Right lung (tissue), 10 donors: ENCODE data around the gene RPS24. TPM values are rescaled to one million over a fixed set of nuclear protein-coding genes. Genes with fewer than 3 reads are reported as not detected.
A peak's percentile ranks its signal among the peaks of the same experiment; 100 is the strongest.
"Not testable (repeated sequence)": the region's sequence is repeated elsewhere in the genome, so short reads cannot be mapped to it uniquely, and the experiment has no call there.

Experiments
- DNase-seq, 2 donors: peaks; one replicate each; pipeline ENCODE4 v3.0.0-alpha.2; 2013
- long read RNA-seq, 8 donors: transcript quantifications; one replicate each; lab custom pipeline, GENCODE V29; 2026
- polyA plus RNA-seq, 5 donors: library from polyadenylated mRNA; unstranded; fragments of 120-200 nt; gene quantifications; one replicate each; pipeline versions ENCODE4 v1.2.1 to v1.2.3, GENCODE V29; 2013; ENCODE audit warnings: inconsistent platforms in 1 of 5, low replicate concordance in 1 of 5; ENCODE audit not compliant: insufficient read length in 5 of 5, insufficient read depth in 1 of 5

RPS24 gene
- 1,000 to 10,000 TPM; 3,505 to 6,238 (median 3,983) TPM for polyA plus RNA-seq
- long read RNA-seq, donor 1, transcript RPS24-211 (1 exons, 2,146 nt): minor isoform, 621 of 6,011 reads
- long read RNA-seq, donor 1, transcript RPS24-207 (3 exons, 1,104 nt): minor isoform, 200 of 6,011 reads
- long read RNA-seq, donor 1, transcript RPS24-219 (6 exons, 684 nt): major isoform, 1,968 of 6,011 reads
- long read RNA-seq, donor 1, transcript RPS24-210 (4 exons, 1,008 nt): minor isoform, 210 of 6,011 reads
- long read RNA-seq, donor 1, partial matches to known transcripts: 1,762 of 6,011 reads
- long read RNA-seq, donor 1, other reads (novel, unspliced or antisense): 1,129 of 6,011 reads
- long read RNA-seq, donor 2, transcript RPS24-219 (6 exons, 684 nt): major isoform, 1,153 of 3,046 reads
- long read RNA-seq, donor 2, transcript RPS24-210 (4 exons, 1,008 nt): minor isoform, 91 of 3,046 reads
- long read RNA-seq, donor 2, transcript RPS24-211 (1 exons, 2,146 nt): minor isoform, 522 of 3,046 reads
- long read RNA-seq, donor 2, transcript RPS24-207 (3 exons, 1,104 nt): minor isoform, 87 of 3,046 reads
- long read RNA-seq, donor 2, partial matches to known transcripts: 542 of 3,046 reads
- long read RNA-seq, donor 2, other reads (novel, unspliced or antisense): 574 of 3,046 reads
- long read RNA-seq, donor 3, transcript RPS24-219 (6 exons, 684 nt): major isoform, 1,351 of 4,193 reads
- long read RNA-seq, donor 3, transcript RPS24-210 (4 exons, 1,008 nt): minor isoform, 152 of 4,193 reads
- long read RNA-seq, donor 3, transcript RPS24-207 (3 exons, 1,104 nt): minor isoform, 117 of 4,193 reads
- long read RNA-seq, donor 3, transcript RPS24-211 (1 exons, 2,146 nt): minor isoform, 485 of 4,193 reads
- long read RNA-seq, donor 3, partial matches to known transcripts: 1,267 of 4,193 reads
- long read RNA-seq, donor 3, other reads (novel, unspliced or antisense): 720 of 4,193 reads
- long read RNA-seq, donor 4, transcript RPS24-210 (4 exons, 1,008 nt): minor isoform, 110 of 3,176 reads
- long read RNA-seq, donor 4, transcript RPS24-207 (3 exons, 1,104 nt): minor isoform, 100 of 3,176 reads
- long read RNA-seq, donor 4, transcript RPS24-211 (1 exons, 2,146 nt): minor isoform, 280 of 3,176 reads
- long read RNA-seq, donor 4, transcript RPS24-219 (6 exons, 684 nt): major isoform, 1,069 of 3,176 reads
- long read RNA-seq, donor 4, partial matches to known transcripts: 969 of 3,176 reads
- long read RNA-seq, donor 4, other reads (novel, unspliced or antisense): 591 of 3,176 reads
- long read RNA-seq, donor 5, transcript RPS24-207 (3 exons, 1,104 nt): minor isoform, 259 of 6,892 reads
- long read RNA-seq, donor 5, transcript RPS24-219 (6 exons, 684 nt): major isoform, 2,636 of 6,892 reads
- long read RNA-seq, donor 5, transcript RPS24-211 (1 exons, 2,146 nt): minor isoform, 917 of 6,892 reads
- long read RNA-seq, donor 5, transcript RPS24-214 (5 exons, 634 nt): minor isoform, 216 of 6,892 reads
- long read RNA-seq, donor 5, partial matches to known transcripts: 1,329 of 6,892 reads
- long read RNA-seq, donor 5, other reads (novel, unspliced or antisense): 1,355 of 6,892 reads
- long read RNA-seq, donor 6, transcript RPS24-219 (6 exons, 684 nt): major isoform, 1,931 of 5,159 reads
- long read RNA-seq, donor 6, transcript RPS24-207 (3 exons, 1,104 nt): minor isoform, 130 of 5,159 reads
- long read RNA-seq, donor 6, transcript RPS24-211 (1 exons, 2,146 nt): minor isoform, 643 of 5,159 reads
- long read RNA-seq, donor 6, transcript RPS24-210 (4 exons, 1,008 nt): minor isoform, 139 of 5,159 reads
- long read RNA-seq, donor 6, partial matches to known transcripts: 1,002 of 5,159 reads
- long read RNA-seq, donor 6, other reads (novel, unspliced or antisense): 1,196 of 5,159 reads
- long read RNA-seq, donor 7, transcript RPS24-219 (6 exons, 684 nt): minor isoform, 489 of 1,745 reads
- long read RNA-seq, donor 7, transcript RPS24-210 (4 exons, 1,008 nt): minor isoform, 35 of 1,745 reads
- long read RNA-seq, donor 7, transcript RPS24-211 (1 exons, 2,146 nt): major isoform, 497 of 1,745 reads
- long read RNA-seq, donor 7, transcript RPS24-207 (3 exons, 1,104 nt): minor isoform, 40 of 1,745 reads
- long read RNA-seq, donor 7, partial matches to known transcripts: 352 of 1,745 reads
- long read RNA-seq, donor 7, other reads (novel, unspliced or antisense): 300 of 1,745 reads
- long read RNA-seq, donor 8, transcript RPS24-207 (3 exons, 1,104 nt): minor isoform, 63 of 2,027 reads
- long read RNA-seq, donor 8, transcript RPS24-211 (1 exons, 2,146 nt): minor isoform, 212 of 2,027 reads
- long read RNA-seq, donor 8, transcript RPS24-219 (6 exons, 684 nt): major isoform, 712 of 2,027 reads
- long read RNA-seq, donor 8, transcript RPS24-210 (4 exons, 1,008 nt): minor isoform, 48 of 2,027 reads
- long read RNA-seq, donor 8, partial matches to known transcripts: 598 of 2,027 reads
- long read RNA-seq, donor 8, other reads (novel, unspliced or antisense): 350 of 2,027 reads

DNA sequence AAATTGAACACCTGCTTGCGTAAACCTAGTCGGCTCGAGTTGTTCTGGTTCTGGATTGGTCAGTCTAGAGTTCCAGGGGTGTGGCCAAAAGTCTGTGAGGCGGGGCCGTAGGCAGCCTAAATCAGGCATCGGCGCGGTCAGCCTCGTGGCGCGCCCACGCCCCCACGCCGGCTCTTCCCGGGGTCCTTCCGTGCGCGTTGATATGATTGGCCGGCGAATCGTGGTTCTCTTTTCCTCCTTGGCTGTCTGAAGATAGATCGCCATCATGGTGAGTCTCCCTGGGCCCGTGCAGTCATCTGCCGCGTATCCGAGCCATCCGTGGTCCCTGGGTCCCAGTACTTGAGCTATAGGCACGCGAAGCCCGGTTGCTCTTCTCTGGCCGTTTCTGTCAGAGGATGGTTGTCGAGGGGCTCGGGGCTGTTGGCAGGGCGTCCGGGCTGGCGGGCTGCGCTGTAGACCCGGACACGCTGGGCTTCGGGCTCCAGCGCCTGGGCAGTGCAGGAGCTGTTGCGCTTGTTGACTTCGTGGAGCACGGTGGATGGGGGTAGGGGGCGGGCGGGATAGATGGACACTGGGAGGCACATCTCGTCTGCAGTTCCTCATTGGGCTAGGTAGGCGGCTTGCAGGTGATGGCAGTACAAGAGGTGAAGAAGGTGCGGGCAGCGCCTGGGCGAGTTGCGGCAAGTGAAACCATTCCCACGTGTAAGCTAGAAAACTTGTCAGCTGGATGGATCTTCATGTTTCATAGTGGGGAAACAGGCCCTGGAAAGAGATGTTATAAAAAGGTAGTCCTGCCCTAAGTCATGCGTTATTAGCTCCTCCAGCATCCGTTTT, at the start of gene RPS24:
TSS of gene RPS24 (plus strand) at position 227 of the 834 bp plus-strand sequence. CDS start at position 266, 39 bp downstream.
- DNase-seq: peak; percentile 95 to 96

DNA sequence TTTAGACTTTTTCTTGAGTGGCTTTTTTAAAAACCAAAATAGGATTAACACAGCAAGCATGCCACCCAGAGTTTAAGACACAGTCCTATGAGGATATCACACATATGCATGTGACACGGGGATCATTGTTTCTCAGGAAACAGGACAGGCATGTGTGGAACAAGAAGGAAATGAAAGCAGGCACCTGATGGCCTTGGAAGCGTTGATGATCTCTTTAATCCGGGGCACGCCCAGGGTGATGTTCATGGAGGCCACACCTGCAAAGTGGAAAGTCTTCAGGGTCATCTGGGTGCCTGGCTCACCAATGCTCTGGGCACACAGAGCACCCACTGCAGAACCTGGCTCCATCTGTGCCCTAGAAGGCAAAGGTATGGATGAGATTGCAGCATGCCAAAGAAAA, 48.7 kb upstream of the RPS24 start:
- DNase-seq: no peak

DNA sequence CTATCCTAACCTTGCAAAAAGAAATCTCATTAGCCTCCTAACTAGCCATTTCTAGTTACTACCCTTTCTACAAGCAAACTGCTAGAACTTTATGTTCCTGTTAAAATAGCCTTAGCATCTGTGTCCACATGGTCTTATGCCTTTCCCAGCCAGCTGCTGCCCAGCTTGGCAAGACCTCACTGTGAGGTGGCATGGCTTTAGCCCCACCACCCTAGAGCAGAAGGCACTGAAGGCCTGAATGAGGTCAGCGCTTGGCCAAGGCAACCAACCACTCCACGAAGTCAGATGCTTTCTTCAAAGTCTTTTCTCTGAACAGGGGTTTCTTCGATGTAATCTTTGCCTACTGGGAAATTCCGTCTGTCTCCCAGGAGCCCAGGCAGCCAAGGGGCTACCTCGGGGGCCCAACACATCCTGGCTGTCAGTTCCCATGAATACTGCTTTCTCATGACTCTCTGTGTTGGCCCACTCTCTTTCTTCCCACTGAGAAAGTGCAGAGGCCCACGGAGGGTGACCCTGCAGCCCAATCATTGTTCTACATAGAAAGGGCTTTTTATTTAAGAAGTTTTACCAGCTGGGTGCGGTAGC, 45.9 kb upstream of the RPS24 start:
- no peak for DNase-seq

DNA sequence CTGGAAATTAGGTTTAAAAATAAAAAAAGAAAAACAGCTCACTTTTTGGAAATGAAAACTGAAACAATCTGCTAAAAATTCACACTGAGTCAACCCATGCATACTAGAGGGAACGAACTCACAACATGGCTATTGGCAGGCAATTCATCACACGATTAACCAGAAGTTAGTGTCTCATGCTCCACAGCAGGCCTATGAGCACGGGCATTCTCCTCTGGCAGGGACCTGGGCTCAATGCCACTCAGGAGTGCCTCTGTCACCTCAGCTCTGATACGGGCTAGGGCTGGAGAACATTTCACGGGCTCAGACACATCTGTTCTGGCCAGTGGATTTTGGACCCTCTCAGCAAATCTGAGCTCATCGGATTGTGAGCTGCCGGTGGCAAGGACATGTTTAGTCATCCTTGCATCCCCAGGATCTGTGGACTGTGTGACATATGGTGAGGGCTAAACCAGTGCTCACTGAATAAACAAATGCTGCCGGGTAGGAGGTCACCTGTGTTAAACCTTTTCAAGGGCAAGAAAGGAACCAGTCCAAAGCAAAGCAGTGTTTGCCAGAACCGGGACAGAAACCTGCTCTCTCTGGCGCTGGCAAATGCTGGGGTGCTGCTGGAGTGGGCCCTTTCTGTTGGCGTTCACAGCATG, 44.5 kb upstream of the RPS24 start:
- no peak for DNase-seq

DNA sequence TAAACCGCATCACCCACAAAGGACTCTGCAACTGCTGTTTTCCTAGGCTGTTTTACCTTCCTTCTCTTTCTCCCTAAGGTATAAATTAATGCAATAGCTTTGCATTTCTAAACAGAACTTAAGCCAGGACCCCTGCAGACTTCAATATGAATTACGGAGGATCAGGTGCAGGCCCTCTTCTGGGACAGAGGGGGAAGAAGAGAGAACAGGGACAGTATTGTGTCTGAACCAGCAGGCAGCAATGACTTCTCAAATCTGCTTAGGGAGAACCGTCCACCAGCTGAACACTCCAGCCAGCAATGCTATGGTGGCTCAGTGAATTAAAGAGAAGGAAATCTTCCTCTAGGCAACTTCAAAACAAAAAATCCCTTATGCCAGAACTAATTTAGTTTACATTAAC, 40.0 kb upstream of the RPS24 start:
- DNase-seq: no peak

DNA sequence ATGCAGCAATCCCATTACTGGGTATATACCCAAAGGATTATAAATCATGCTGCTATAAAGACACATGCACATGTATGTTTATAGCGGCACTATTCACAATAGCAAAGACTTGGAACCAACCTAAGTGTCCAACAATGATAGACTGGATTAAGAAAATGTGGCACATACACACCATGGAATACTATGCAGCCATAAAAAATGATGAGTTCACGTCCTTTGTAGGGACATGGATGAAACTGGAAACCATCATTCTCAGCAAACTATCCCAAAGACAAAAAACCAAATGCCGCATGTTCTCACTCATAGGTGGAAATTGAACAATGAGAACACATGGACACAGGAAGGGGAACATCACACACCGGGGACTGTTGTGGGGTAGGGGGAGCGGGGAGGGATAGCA, 34.9 kb upstream of the RPS24 start:
- not testable (repeated sequence) for DNase-seq

DNA sequence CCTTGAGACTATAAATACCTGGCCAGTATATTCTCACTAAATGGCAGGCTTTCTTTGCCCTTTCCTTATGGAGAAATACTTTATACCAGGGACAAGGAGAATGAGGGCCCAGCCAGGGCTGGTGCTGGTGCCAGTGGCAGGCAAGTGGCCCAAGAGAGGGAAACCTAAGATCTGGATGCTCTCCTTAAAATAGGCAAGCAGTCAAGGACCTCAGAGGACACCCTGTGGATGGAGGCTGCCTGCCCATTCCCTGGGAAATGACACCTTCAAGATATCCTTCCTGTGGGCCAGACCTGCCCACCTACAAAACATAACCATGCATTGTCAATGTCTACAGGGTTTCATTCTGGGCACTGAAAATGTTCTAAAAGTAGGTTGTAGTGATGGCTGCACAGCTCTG, 33.5 kb upstream of the RPS24 start:
- DNase-seq: no peak

DNA sequence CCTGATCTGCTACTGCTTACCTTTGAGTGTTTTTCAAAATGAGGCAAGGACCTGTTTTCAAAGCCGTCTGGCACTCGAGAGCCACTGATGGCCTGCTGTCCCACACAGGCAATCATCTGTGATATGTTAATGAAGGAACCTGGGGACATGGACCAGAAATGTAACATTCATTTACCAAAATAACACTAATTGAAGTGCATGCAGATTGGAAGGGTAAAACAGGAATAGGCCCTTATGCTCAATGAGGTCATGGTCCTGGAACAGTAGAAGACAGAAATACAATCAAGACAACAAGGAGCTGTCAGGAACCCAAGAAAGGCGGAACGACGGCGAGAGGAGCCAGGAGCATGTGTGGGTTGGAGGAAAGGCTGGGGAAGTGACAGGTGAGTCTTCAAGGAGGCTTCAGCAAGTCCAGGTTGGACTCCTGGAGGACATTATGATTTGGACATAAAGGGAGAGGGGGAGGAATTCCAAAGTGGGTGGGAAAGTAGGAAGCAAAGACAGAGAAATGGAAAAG, 32.6 kb upstream of the RPS24 start:
- DNase-seq: no peak

DNA sequence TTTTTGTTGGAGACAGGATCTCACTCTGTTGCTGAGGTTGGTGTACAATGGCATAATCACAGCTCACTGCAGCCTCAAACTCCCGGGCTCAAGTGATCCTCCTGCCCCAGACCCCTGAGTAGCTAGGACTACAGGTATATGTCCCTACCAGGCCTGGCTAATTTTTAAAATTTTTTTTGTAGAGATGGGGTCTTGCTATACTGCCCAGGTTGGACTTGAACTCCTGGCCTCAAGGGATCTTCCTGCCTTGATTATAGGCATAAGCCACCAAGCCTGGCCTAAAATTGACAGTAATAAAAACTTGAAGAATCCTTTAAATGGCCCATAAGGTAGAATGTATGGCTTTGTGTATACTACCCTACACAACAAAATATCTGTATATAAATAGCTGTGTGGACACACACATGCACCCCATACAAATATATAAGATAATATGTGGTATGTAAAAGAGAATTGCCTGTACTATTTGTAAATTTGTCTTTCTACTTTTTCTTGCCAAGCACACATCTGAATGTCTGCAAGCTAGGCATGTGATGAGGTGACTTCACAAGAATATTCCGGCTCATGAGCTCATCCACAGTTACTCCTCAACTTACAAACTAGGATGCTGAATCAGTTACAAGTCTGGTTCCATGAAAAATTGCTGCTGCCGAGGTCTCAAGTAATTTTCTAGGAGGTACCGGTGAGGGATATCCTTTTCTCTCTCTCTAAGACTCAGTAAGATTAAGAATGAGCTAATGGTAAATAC, 30.9 kb upstream of the RPS24 start:
- no peak for DNase-seq

DNA sequence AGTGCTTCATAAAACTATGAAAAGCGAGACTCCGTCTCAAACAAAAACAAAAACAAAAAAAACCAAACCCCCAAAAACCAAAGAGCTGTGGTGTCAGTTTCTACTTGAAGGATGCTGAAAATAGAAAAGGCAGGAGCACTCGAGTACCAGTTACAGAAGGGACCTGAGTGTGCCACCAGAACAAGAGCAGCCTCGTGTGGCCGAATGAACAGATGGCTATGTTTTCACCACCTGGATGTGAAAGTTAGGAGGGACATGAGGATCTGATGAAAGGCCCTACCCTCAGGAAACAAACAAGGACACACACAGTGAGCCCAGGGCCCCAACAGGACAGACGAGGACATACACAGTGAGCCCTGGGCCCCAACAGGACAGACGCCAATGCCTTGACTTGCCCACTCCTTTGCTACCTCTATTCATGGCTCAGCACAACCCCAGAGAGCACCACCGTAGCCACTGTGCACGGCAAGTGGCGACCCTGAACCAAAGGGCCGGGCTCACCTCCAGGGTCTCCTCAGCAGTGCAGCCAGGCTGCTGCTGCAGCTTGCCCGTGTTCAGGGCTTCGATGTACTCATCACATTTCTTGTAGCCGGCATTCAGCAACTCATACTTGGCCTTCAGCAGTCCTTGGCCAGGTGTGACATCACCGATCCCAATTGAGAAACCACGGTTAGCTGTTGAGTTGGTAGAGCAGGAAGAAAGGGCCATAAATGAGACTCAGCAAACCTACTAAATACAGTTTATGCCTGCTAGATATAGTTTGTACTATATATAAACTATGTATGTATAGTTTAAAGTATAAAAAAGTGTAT, 29.2 kb upstream of the RPS24 start:
- DNase-seq: no peak

DNA sequence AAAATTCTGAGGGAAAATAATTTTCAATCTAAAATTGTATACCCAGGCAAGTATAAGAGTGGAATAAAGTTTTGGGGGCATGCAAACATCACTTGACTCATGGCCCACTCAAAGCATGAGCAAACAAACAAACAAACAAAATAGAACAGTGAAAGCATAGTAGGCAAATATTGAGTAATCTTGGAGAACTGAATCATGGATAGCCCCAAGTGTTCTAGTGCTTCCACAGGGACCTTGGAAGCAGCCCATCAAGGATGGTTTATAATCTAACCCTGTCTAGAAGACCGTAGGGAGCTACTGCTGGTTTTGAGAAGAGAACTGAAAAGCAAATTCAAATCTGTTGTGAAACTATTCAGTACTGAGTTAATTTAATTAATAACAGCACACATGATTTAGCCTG, 26.5 kb upstream of the RPS24 start:
- no peak for DNase-seq

DNA sequence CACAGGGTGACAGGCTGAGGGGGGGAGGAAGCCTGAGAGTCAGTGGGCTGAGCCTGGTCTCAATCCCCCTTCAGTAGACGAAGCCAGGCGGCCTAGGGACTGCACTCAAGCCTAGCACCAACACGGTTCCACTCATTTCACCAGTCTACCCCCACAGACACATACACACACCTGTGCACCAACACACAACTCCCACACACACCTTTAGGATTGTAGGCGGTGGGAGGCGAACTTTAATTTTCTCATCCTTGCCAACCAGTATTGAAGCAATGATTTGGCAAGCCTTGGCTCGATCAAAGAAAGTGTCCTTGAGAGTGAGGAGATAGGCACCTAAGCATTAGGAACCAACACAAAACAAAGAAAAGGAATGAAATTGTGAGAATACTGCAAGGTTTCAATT, 24.0 kb upstream of the RPS24 start:
- DNase-seq: no peak

DNA sequence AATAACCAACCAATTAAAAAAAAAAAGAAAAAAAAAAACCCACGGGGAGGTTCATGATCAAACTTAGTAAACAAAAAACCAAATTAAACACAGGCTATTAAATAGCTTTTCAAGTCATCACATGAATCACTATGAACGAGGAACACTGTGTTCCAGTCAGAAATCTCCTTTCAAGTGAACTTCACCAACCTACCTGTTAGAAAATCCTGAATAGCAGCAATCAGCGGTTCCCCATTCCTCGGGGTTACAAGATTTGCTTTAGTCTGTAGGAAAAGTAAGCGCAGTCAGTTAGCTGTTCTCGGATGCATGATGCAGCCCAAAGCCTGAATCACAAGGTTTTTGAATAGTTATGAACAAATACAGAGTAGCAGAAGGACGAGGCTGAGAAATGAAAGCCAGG, 23.4 kb upstream of the RPS24 start:
- DNase-seq: no peak

DNA sequence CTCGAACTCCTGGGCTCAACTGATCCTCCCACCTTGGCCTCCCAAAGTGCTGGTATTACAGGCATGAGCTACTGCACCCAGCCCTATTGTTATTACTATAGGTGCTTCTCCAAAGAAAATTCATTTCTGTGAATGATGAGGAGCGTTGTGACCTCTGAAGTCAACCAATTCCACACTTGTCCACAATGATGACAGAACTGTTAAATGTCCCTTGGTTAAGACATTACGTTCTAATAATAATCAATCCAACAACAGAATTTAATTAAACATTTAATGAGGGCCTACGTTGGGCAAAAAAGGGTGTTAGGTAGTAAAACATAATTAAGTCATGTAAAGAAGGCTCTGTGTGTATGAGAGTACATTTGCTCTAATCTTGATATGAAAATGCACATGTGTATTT, 22.6 kb upstream of the RPS24 start:
- DNase-seq: no peak

DNA sequence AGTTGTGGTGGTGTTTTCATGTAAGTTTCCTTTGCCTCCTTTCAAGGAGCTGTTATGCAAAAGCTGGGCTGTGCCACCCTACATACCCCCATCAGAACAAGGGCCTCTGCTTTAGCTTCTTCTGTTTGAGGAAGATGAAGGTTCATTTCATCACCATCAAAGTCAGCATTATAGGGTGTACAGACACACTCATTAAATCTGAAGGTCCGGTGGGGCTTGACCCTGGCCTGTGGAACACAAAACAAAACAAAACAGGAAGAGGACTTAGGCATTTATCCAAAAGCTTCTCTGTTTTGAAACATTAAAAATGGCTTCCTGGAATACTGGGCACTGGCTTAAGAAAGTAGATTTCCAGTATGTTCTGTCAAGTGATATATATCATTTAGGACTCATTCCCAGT, 20.1 kb upstream of the RPS24 start:
- no peak for DNase-seq
